HT1080 (cell line): Measurements from ENCODE around the gene UNC13C. TPM values are rescaled to one million over a fixed set of nuclear protein-coding genes. Genes with fewer than 3 reads are reported as not detected.
"Not testable (repeated sequence)": the region's sequence is repeated elsewhere in the genome, so short reads cannot be mapped to it uniquely, and the experiment has no call there.

ENCODE experiments used
- DNase-seq: peaks from one replicate; pipeline ENCODE4 v3.0.0-alpha.2; 2015; ENCODE audit warnings: low read depth
- polyA plus RNA-seq, 2 experiments: library from polyadenylated mRNA; depleted of rRNA; stranded (reverse); fragments of >200 nt; gene quantifications; 2 replicates each; pipeline ENCODE4 v1.2.3, GENCODE V29; 2015
- total RNA-seq: library from RNA; depleted of rRNA; stranded (reverse); fragments of >200 nt; shearing (Covaris generic); gene quantifications from 2 replicates; pipeline ENCODE4 v1.2.3, GENCODE V29; 2014; rRNA removed

The UNC13C gene
- total RNA-seq, result 0.03 TPM in 2 replicates
- 0.38 TPM in 1 of 2 replicates, not detected in the other for polyA plus RNA-seq (2015; cell fraction: cytosol; rRNA removed)
- 0.05 TPM in 1 of 2 replicates, not detected in the other for polyA plus RNA-seq (2015; cell fraction: nucleus; rRNA removed)

- peak; percentile 53 for DNase-seq
Observed at GRCh38 chr15:53978253-53978906, at the start of gene UNC13C. Gene UNC13C (plus strand): TSS chr15:53978441. CDS start chr15:54012904, 34,463 bp downstream.

- no peak for DNase-seq
Observed at GRCh38 chr15:53936137-53936536, 42.1 kb upstream of the UNC13C start.

- not testable (repeated sequence) for DNase-seq
Observed at GRCh38 chr15:53937632-53938031, 40.6 kb upstream of the UNC13C start.

- no peak for DNase-seq
Observed at GRCh38 chr15:53950572-53950971, 27.7 kb upstream of the UNC13C start.

- DNase-seq, result no peak
Observed at GRCh38 chr15:53955396-53955795, 22.8 kb upstream of the UNC13C start.

GRCh38 chr15:53962646-53963561 lies 15.3 kb upstream of the UNC13C start:
- DNase-seq, result peak; percentile 18

GRCh38 chr15:53963801-53964200 lies 14.4 kb upstream of the UNC13C start:
- DNase-seq, result no peak

- no peak for DNase-seq
Observed at GRCh38 chr15:53974121-53974520, 4.1 kb upstream of the UNC13C start.

GRCh38 chr15:53974813-53975212 lies 3.4 kb upstream of the UNC13C start:
- peak; percentile 33 for DNase-seq

- DNase-seq, result peak; percentile 18
Observed at GRCh38 chr15:53976844-53977392, 1.3 kb upstream of the UNC13C start.

- no peak for DNase-seq
Observed at GRCh38 chr15:53979051-53979788, 979 bp downstream of the UNC13C start.

- DNase-seq, result no peak
Observed at GRCh38 chr15:53980021-53980420, 1.8 kb downstream of the UNC13C start.

- DNase-seq, result no peak
Observed at GRCh38 chr15:53982071-53982680, 3.9 kb downstream of the UNC13C start.

- no peak for DNase-seq
Observed at GRCh38 chr15:53982876-53983275, 4.6 kb downstream of the UNC13C start.

- no peak for DNase-seq
Observed at GRCh38 chr15:53984221-53984620, 6.0 kb downstream of the UNC13C start.

- DNase-seq, result no peak
Observed at GRCh38 chr15:53985562-53985961, 7.3 kb downstream of the UNC13C start.

GRCh38 chr15:53987480-53987879 lies 9.2 kb downstream of the UNC13C start:
- no peak for DNase-seq

- no peak for DNase-seq
Observed at GRCh38 chr15:54007256-54007655, 29.0 kb downstream of the UNC13C start.

- no peak for DNase-seq
Observed at GRCh38 chr15:54011656-54012055, 33.4 kb downstream of the UNC13C start.

GRCh38 chr15:54014067-54014655 lies 35.9 kb downstream of the UNC13C start:
- DNase-seq, result no peak
